ENCODE results near the gene COL6A3.

GRCh38 chr2:237441605-237442274 is 27.8 kb upstream of the COL6A3 start:
- TF ChIP-seq YY1 (IDR thresholded peaks at IDR 0.05; ENCODE audit: insufficient read depth, insufficient read length) (no peak), ZNF274 (IDR thresholded peaks at IDR 0.05; ENCODE audit: low read depth, low read length) (no peak), SUZ12 (IDR thresholded peaks at IDR 0.05; ENCODE audit: extremely low read depth, insufficient read depth, insufficient read length) (no peak)
